ENCODE results near the gene VPS39.

The VPS39 gene

GRCh38 chr15:42131826-42132806 is 76.0 kb downstream of the VPS39 start:
- no peak overlapping the region for H3K27ac ChIP-seq (ENCODE audit: low read depth, low read length)
- H3K9me2 ChIP-seq (replicated peaks; ENCODE audit: control insufficient read depth, low read length), result no peaks in the 10 kb centered on the region
- peaks cover 5% of the 10 kb centered on the region; the same call in 1 of the 2 replicates for H3K4me1 ChIP-seq (ENCODE audit: control insufficient read depth, low read length)
- H3F3A ChIP-seq (ENCODE audit: control insufficient read depth, insufficient read depth), result no peaks in the 10 kb centered on the region
- TF ChIP-seq EZH2phosphoT487 (IDR thresholded peaks at IDR 0.05; ENCODE audit: borderline replicate concordance, low read length), result no peak
- TF ChIP-seq CTCF (IDR thresholded peaks at IDR 0.05; ENCODE audit: low read depth, low read length, poor library complexity, severe bottlenecking), result no peak
- peaks cover 29% of the 10 kb centered on the region for H3K27me3 ChIP-seq (ENCODE audit: control insufficient read depth, low read length)
- H3K4me3 ChIP-seq (ENCODE audit: low read length), result no peak overlapping the region
- no peaks in the 10 kb centered on the region for H3K9me3 ChIP-seq (ENCODE audit: control insufficient read depth, insufficient read depth, low read length)
- H3K36me3 ChIP-seq (ENCODE audit: control insufficient read depth, low read length), result no peaks in the 10 kb centered on the region
- no peaks in the 10 kb centered on the region for H4K20me1 ChIP-seq (ENCODE audit: control insufficient read depth, insufficient read depth, low read depth, low read length)
- H3K4me2 ChIP-seq (ENCODE audit: low read length), result no peak overlapping the region
- no peaks in the 10 kb centered on the region for H3K79me2 ChIP-seq (ENCODE audit: control insufficient read depth, low read length)

- H3K27me3 ChIP-seq (ENCODE audit: control insufficient read depth, low read length), result peaks cover 29% of the 10 kb centered on the region
- H3K9me3 ChIP-seq (ENCODE audit: control insufficient read depth, insufficient read depth, low read length), result no peaks in the 10 kb centered on the region
- H3K4me3 ChIP-seq (ENCODE audit: low read length), result no peak overlapping the region
- no peaks in the 10 kb centered on the region for H3K79me2 ChIP-seq (ENCODE audit: control insufficient read depth, low read length)
- H3K4me1 ChIP-seq (ENCODE audit: control insufficient read depth, low read length), result peaks cover 5% of the 10 kb centered on the region; the same call in 1 of the 2 replicates
- TF ChIP-seq EZH2phosphoT487 (IDR thresholded peaks at IDR 0.05; ENCODE audit: borderline replicate concordance, low read length) (no peak), CTCF (IDR thresholded peaks at IDR 0.05; ENCODE audit: low read depth, low read length, poor library complexity, severe bottlenecking) (no peak)
- H3K9me2 ChIP-seq (replicated peaks; ENCODE audit: control insufficient read depth, low read length), result no peaks in the 10 kb centered on the region
- no peaks in the 10 kb centered on the region for H3K36me3 ChIP-seq (ENCODE audit: control insufficient read depth, low read length)
- H3K4me2 ChIP-seq (ENCODE audit: low read length), result no peak overlapping the region
- H3K27ac ChIP-seq (ENCODE audit: low read depth, low read length), result no peak overlapping the region
- no peaks in the 10 kb centered on the region for H3F3A ChIP-seq (ENCODE audit: control insufficient read depth, insufficient read depth)
- no peaks in the 10 kb centered on the region for H4K20me1 ChIP-seq (ENCODE audit: control insufficient read depth, insufficient read depth, low read depth, low read length)
Observed at GRCh38 chr15:42131006-42131405, 77.1 kb downstream of the VPS39 start.

- Histone ChIP-seq H3F3A (ENCODE audit: control insufficient read depth, insufficient read depth) (no peaks in the 10 kb centered on the region), H3K27ac (ENCODE audit: low read depth, low read length) (no peak overlapping the region), H3K4me1 (ENCODE audit: control insufficient read depth, low read length) (peaks cover 5% of the 10 kb centered on the region; the same call in 1 of the 2 replicates), H3K79me2 (ENCODE audit: control insufficient read depth, low read length) (no peaks in the 10 kb centered on the region), H3K27me3 (ENCODE audit: control insufficient read depth, low read length) (peaks cover 29% of the 10 kb centered on the region), H3K4me2 (ENCODE audit: low read length) (no peak overlapping the region), H3K9me3 (ENCODE audit: control insufficient read depth, insufficient read depth, low read length) (no peaks in the 10 kb centered on the region), H3K9me2 (replicated peaks; ENCODE audit: control insufficient read depth, low read length) (no peaks in the 10 kb centered on the region), H3K4me3 (ENCODE audit: low read length) (no peak overlapping the region), H4K20me1 (ENCODE audit: control insufficient read depth, insufficient read depth, low read depth, low read length) (no peaks in the 10 kb centered on the region), H3K36me3 (ENCODE audit: control insufficient read depth, low read length) (no peaks in the 10 kb centered on the region)
- no peak for TF ChIP-seq CTCF (IDR thresholded peaks at IDR 0.05; ENCODE audit: low read depth, low read length, poor library complexity, severe bottlenecking)
- no peak for TF ChIP-seq EZH2phosphoT487 (IDR thresholded peaks at IDR 0.05; ENCODE audit: borderline replicate concordance, low read length)
Observed at GRCh38 chr15:42130246-42130986, 77.7 kb downstream of the VPS39 start.
